Hematopoietic multipotent progenitor cell treated with erythropoietin and hydrocortisone succinate and interleukin-3 and kit ligand, for 6 days (in vitro differentiated cells): ENCODE measurements around the gene HHAT.

Experiments
- DNase-seq: peaks from one replicate; pipeline ENCODE4 v3.0.0-alpha.2; 2015

The HHAT gene

DNA sequence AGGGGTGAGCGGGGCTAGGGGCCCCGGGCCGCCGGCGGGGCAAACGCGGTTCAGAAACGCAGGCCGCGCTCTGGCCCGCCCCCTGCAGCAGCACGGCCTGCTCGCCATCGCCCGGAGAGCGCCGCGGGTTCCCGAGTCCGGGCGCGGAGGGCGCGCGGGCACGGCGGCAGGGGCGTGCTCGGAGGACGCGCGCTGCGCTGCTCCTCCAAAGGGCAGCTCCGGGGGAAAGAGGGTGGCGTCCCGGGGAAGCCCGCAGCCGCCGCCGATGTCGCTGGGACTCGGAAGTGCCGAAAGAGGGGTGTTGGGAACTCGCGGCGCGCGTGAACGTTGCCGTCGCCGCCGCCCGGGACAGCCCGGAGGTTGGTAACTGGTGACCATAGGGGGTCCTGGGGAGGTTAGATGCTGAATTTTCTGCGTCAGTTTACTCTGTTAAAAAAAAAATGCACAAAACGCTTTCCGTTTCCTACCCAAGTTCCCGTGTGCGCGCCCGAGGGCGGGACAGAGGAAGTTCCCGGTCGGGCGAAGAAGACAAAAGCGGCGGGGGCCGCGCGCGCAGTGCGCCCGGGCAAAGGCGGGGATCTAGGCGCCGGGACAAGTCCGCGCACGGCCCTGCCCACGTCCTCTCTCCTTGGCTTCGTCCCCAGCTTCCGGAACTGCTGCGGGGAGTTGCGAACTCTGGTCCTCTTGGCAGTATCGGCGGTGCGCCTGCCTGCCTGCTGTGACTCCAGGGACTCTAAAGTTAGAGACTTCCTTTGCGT is at the start of gene HHAT:
Gene HHAT, plus strand, starts transcription at position 157 of the 758 bp plus-strand sequence. CDS start 20,074 bp downstream, outside the sequence.
- peak; percentile 69 for DNase-seq

DNA sequence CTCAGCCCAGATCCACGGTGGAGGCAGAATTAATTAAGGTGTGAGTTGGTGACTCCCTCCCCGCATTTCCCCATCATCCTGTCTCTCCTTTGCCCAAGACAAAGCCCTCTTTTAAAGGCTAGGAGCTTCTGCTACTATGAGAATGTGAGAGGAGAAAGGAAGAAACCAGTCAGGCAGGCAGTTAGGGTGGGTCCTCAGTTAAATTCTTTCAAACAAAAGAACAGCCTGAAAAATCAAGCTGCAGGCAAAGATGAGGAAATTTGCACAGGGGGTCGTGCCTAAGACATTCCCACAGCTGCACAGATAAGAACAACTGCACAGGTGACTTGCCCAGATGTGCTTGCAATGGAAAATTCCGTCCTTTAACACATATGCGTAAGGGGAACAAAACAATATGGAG is 48.5 kb upstream of the HHAT start:
- no peak for DNase-seq

DNA sequence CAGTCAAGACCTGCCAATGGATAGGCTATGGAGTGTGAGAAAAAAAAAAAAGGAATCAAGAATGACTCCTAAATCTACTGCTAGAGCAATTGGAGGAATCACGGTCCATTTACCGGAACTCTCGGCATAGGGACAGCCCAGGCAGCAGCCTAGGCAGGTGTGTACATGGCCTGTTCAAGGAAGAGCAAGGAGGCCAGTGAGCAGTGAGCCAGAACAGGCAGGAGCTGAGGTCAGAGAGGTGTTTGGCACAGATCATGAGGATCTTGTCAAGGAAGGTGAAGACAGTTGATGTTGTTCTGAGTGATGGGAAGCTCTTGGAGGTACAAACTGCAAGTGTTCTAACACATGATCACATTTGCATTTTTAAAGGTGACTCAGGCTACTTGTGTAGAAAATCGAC is 40.6 kb upstream of the HHAT start:
- no peak for DNase-seq

DNA sequence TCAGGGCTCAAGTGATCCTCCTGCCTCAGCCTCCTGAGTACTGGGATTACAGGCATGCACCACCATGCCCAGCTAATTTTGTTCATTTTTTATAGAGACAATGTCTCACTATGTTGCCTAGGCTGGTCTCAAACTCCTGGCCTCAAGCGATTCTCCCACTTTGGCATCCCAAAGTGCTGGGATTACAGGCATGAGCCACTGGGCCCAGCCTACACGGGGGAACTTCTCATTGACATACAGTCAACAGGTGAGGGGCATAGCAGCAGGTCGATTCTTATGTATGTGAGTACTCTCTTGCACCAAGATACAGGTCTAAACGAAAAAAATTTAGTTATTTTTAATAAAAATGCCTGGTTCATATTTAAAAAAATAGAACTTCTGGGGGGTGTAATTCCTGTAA is 39.5 kb upstream of the HHAT start:
- no peak for DNase-seq

DNA sequence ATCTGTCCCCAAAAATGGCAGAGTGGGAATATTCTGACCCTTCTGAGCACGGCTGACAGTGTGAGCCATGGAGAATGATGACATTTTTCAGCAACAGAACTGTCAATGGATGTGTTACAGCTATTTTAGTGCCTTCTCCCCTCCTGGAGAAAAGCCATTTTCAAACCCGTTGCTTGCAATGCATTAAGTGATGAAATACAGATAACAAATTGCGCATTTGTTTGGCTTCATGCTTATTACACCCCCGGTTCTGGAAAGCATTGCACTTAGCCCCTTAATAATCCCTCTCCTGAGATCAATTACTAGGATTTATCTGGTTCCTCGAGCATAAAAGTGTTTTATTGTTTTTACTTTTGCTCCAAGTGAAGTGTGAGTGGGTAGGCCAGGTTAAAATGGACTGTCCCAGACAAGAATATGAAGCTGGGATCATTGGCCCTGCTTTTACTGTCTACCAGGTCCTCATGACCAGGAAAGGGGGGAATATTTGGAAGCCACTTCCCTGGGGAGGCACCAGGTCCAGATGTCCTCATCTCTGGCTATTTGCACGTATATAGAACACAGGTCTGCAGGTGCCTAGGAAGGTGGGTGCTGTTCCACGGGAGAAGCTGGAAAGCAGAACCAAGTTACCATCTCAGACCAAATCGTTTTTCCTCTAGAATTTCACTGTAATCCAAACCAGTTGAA is 37.5 kb upstream of the HHAT start:
- DNase-seq = no peak

DNA sequence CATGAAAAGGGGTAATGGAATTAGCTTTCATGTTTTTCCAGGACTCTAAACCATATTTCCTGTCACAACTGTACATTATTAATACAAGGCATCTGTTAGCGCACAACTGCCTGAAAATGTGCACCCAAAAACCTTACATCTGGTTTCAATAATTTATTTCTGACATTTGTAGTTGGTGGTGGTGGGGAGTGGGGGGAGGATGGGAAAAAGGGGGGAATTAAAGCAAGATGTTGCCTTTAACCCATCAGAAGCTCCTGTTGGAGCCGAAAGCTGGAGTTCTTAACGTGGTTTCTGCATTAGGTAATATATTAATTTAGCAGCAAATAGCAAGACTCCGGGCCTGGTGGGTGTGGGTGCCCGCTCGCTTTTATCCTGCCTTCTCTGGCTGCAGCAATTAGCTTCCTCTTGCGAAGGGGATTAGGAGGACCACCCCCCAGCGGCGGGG is 36.9 kb upstream of the HHAT start:
- DNase-seq = no peak

DNA sequence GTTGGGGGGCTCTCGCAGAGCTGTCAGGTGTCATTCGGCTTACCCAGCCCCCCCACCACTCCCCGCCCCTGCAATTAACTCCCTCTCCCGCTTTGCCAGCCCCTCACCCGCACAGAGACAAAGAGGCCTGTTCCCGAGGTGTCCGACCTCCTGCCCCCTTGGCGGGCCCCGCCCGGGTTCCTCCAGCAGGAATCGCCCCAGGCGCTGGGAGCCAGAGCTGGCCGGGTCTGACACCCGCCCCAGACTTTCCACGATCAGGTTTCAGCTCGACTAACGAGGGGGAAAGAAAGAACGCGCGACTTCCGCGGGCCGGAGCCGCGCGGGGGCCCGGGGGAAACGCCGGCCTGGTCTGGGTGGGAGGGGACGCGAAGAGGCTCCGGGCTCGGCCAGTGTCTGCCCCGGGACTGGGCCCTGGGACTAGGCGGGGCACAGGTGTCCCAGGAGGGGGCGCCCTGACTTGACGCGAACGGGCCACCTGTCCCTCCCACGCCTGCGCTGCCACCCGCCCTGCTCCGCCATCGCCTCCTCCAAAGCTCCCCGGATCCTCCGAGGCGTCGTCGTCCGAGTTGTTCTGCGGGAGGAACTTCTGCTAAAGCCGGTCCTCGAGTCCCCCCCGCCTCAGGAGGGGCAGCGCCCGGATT is 36.4 kb upstream of the HHAT start:
- DNase-seq = peak; percentile 11

DNA sequence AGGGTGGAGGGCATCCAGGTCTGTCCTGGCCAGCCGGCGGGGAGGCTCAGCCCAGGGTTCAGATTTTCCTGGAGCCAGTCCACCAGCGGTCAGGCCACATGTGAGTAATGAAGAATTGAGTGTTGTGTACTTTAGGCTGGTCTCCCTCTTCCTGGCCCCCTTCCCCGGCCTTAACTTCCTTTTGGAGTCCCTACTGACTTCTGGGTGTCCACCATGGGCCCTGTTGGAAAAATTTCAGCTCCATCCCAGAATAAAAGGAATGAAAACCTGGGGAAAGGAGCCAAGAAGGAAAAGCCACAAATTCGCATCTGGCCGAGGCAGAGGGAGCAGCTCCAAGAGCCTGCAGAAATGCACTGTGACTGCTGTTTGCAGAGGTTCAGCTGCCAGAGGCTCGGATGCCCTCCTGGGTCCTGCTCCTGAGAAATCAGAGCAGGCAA is 35.5 kb upstream of the HHAT start:
- DNase-seq = no peak

DNA sequence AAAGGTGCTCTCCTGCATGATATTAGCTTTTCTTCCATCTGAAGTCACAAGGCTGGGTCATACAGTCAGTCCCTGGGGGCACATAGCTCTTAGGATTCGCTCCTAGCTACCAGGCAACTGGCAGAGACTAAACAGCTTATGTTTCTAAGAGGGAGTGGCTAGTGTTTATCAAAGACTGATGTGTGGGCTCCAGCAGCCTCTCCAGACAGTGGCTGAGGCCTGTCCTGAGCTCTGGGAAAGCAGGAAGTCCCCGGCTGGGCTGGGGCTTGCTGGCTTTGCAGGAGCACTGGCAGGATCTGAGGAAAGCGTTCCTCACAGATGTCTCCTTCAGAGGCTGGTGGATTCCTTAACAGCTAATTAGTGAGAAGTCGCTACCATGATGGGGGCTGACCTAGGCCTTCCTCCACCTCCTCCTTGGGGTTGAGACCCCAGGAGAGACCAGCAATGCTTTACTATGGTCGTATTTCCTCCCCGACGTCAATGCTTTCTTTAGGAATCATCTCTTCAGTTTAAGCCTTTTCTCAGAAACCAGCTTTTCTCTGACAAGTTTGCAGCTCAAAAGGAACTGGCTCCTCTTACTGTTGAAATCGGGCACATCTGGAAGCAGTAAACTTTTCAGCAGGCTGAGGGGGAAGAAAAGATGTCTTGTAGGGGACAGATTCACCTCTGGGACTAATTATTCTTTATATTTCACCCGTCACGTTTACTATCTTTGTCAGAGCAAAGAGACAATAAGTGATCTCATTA is 33.5 kb upstream of the HHAT start:
- DNase-seq = no peak

DNA sequence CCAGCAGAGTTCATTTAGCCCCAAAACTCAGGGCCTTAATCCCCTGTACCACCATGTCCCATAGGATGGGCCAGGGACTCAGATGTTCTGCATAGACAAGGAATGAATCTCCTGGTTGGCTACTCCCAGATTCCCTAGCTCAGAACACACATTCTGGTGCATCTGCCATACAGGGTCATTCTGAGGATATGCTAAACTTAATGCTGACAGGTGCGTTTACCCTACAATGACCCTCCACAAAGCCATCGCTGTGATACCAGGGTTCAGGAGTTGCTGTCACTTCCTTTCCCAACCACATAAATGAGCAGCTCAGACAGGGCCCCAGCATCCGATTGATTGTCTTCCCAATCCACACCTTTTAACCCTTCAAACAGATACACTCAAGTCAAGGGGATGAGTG is 32.0 kb upstream of the HHAT start:
- DNase-seq = no peak

DNA sequence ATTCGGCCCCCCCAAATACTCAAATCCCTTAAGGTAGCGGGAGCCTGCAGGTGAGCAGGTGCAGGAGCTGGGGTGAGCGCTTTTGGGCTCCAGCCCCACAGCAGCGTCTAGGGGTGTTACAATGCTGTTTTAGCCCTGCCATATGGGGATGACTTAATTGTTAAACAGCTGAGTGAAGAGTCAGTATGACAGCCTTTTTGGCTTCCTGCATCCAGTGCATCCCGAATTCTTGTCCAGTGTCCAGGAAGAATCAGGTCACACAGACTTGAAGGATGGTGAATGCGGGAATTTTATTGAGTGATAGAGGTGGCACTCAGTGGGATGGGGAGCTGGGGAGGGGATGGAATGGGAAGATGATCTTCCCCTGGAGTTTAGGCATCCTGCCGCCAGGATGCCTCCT is 30.4 kb upstream of the HHAT start:
- DNase-seq = no peak

DNA sequence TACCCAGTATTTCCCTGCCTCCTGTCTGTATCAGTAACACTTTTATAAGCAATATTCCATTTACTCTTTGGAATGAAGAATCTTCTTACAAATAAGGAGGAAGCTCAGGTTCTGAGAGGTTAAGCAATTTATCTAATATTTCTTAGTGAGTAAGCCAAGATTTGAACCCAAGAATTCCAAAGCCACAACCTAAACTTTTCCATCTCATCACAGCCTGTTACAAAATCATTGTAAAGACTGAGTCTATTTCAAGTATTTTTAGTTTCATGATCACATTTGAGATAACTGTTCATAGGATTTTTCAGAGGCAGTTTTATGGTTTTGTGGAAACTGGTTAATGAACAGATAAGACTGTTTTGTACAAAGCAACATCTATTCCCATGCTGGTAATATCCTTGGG is 29.8 kb upstream of the HHAT start:
- DNase-seq = no peak

DNA sequence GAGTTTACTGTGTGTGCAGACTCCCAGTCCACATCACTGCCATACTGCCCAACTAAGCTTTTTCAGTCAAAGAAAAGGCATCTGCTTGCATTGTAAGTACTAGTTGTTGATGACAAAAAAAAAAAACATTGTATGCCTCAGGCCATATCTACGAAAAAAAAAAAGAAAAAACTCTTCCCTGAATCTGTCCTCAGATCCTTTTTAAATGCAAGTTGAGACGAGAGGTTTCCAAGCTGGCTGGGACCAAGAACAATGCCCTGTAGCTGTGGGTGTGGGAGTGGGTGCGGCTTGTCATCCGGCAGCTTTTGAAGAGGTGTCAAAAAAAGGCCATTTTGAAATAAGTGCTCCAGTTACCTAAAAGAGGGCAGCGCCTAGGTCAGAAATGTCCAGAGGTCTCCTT is 29.2 kb upstream of the HHAT start:
- DNase-seq = no peak

DNA sequence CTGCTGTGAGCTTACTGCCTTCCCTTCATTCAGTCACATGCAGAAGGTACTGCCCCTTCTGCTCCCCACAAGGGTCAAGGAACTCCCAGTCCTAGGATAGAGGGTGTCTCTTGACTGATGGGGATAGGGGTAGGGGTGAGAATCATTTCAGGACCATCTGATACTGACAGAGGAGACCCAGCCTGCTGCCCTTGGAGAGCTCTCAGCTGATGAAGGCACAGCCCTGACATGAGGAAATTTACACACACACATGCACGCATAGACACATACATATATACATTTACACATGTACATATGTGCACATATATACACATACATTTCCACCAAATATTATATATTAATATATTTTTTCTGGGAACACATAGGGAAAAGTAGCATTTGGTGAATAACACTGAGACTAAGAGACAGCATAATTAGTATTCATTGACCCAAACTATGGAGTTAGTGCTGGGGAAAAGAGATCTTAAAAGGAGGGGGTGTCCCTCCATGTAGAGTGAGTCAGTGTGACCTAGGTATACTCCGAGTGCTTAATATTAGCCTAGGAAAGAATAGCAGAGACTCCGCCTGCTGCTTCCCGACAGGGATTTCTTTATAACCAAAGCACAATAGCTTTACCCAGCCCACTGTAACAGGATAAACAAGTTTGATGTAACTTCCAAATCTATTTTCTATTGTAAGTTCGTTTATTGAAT is 27.6 kb upstream of the HHAT start:
- no peak for DNase-seq

DNA sequence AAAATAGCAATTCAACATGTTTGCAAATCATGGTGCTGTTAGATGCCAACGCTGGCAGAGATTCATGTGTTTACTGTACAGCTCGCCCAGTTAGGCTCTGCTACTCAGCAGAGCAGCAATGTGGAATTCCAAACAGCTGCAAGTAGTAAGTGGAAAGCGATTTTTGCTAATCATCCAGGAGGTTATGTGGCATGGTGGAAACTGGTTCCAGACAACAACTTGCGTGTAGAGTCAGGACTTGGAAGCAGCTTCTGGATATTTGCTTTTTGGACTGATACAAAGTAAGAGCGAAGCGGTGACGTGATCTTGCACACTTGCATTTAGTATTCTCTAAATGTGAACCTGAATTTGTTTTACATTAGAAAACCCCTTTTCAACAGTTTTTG is 27.1 kb upstream of the HHAT start:
- no peak for DNase-seq

DNA sequence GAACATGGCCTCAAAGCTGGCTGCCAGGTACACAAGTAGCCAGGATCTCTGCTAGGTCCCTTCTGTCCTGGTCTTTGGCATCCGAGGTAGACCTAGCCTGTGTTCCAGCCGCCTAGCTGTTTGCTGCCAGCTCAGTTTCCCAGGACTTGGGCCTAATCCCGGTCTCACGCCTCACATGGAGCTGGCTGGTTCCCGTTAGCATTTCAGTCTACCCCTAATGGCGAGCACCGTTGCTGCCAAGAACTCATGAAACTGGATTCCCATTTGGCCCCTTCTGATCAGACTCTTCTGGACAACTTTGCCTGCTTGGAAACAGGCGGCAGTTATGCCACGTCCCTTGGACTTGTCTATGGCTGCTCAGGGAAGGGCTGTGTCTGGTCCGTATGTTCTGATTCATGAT is 26.2 kb upstream of the HHAT start:
- no peak for DNase-seq

DNA sequence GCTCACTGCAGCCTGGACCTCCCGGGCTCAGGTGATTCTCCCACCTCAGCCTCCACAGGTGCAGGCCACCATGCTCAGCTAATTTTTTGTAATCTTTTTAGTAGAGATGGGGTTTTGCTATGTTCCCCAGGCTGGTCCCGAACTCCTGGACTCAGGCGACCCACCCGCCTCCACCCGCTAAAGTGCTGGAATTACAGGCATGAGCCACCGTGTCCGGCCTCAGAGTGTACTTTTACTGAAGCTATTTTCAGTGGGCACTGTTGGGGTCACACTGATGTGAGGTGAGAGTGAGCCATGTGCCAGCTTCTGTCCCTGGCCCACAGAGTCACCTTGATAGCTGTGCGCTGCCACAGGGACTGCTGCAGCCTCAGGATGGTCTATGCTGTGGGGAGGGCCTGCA is 25.3 kb upstream of the HHAT start:
- no peak for DNase-seq

DNA sequence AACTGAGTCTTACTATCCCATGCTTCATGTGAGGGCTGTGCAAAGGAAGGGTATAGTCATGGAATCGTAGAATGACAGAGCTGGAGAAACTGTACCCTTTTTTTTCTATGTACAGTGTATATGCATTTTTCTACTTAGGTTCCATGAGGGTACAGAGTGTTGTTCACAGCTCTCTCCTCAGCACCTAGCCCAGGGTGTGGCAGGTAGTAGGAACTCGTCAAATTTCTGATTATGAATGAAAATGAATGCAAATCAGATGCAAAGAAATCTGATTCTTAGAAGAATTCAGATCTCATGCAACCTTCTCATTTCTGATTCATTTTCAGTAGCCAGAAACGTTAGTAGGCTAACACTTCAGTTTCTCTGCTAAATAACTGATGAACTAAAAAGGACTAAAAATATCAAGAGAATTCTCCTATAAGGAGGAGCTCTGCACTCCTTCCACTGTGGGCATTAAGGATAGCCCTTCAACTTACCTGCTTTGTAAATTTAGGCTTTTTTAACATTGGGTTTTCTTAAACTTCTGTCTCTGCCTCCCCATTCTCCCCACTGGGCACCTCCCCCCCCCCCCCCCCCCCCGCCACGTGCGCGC is 18.0 kb upstream of the HHAT start:
- DNase-seq = no peak

DNA sequence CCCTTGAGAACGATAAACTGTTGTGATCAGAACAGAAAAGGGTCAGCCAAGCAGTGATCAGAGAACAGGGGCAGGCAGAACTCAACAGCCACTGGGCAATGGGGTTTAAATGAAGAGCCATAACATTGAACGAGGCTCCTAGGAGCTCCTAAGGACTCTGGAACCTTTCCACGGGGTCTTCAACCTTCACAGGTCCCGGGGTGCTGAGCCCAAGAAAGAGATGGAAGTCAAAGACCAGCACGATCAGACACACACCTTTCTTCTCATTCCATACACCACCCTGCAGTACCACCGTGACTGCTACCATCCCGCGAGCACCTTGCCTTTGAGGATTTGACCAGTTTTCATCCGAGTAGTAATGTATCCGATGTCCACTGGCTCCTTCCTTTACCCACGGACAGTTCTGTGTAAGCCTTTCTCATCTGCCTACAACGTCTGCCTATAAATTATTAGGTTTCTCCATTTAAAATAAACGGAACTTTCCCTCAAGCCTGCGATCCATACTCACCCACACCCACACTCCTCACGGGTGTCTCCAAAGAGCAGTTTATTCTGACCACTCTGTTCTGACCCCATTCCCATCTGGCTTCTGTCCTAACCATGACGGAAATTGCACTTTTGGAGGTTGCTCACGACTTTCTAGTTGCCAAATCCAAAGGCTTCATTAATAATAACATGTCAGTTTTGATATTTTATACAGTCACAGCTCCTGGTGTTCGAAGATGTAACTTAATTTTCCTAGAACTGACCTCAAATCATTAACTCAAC is 16.8 kb upstream of the HHAT start:
- DNase-seq = no peak

DNA sequence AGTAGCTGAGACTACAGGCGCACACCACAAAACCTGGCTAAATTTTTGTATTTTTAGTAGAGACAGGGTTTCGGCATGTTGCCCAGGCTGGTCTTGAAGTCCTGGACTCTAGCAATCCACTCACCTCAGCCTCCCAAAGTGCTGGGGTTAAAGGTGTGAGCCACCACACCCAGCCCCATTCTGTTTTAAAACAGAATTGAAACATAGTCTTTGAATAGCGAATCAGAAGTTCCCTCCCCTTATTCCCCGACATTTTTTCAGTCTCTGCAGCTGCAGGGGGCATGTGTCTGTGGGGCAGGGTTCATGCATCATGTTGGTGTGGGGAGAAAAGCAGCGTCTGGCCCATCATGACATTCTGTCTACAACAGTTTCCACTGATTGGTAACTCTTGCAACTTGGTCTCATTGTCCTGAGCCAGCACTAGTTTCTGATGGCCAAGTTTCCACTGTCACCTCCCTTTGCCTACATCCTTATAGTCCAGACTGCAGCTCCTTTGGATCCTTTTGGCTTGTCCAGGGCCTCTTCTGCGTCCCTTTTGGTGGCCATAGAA is 15.6 kb upstream of the HHAT start:
- no peak for DNase-seq

DNA sequence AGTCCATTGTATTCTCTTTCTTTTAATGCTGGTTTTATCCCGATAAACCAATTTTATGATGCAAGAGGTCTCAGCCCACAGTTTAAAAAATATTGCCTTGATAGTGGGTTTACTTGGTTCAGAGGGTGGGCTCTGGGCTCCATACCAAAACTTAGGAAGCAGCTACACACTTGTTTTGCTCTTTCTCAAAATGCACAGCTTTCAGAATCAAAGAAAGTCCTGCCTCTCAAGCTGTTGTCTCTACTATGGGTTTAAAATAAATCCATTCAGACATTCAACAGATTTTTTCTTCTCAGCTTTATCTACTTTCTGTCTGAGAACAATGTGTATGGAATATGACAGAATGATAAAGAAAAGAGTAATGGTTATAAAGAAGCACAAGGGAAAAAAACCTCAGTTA is 14.8 kb upstream of the HHAT start:
- no peak for DNase-seq
